Astrocyte (in vitro differentiated cells and primary cell): ENCODE results near the gene KLRC4.

Experiments used
- CTCF ChIP-seq: IDR thresholded peaks from 2 replicates; pipeline ENCODE4 v1.5.1; 2011; ENCODE audit warnings: low read depth, mild to moderate bottlenecking, inconsistent platforms, low read length, moderate library complexity; ENCODE audit not compliant: insufficient read depth
- EZH2 ChIP-seq: IDR thresholded peaks from 2 replicates; pipeline ENCODE4 v1.6.1; 2012; ENCODE audit warnings: mild to moderate bottlenecking, low read length, inconsistent platforms; ENCODE audit not compliant: insufficient read depth

- no peak for TF ChIP-seq CTCF
- TF ChIP-seq EZH2: no peak
Measured at GRCh38 chr12:10363914-10364814, 45.4 kb downstream of the KLRC4 start.
